Amygdala (tissue), 56 donors: ENCODE results near the gene TUBB4A.

ENCODE experiments used
- DNase-seq, 56 donors: peaks; one replicate each; lab custom pipeline; 2025; lab: John Stamatoyannopoulos, UW

Gene TUBB4A

DNA sequence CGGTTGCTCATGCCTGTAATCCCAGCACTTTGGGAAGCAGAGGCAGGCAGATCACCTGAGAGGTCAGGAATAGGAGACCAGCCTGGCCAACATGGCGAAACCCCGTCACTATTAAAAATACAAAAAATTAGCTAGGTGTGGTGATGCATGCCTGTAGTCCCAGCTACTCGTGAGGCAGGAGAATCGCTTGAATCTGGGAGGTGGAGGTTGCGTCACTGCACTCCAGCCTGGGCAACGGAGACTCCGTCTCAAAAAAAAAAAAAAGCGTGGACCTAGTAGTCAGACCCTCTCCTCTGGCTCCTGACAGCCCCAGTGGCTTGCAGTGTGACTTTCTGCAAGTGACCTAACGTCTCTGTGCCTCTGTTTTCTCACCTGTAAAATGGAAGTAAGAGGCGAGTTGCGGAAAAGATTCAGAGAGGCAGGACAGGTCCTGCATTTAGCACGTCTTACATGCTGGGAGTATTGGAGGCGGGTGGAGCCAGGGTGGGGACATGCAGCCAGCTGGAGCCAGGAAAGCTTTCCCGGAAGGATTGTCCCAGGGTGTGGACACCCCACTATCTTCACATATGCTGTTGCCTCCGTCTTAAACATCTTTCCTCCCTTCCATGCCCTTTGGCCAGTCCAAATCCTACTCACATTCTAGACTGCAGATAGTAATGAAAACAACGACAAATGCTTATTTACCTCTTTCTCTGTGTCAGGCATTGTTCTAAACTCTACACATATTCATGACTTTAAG lies 2.9 kb downstream of the TUBB4A start:
- no peak for DNase-seq

DNA sequence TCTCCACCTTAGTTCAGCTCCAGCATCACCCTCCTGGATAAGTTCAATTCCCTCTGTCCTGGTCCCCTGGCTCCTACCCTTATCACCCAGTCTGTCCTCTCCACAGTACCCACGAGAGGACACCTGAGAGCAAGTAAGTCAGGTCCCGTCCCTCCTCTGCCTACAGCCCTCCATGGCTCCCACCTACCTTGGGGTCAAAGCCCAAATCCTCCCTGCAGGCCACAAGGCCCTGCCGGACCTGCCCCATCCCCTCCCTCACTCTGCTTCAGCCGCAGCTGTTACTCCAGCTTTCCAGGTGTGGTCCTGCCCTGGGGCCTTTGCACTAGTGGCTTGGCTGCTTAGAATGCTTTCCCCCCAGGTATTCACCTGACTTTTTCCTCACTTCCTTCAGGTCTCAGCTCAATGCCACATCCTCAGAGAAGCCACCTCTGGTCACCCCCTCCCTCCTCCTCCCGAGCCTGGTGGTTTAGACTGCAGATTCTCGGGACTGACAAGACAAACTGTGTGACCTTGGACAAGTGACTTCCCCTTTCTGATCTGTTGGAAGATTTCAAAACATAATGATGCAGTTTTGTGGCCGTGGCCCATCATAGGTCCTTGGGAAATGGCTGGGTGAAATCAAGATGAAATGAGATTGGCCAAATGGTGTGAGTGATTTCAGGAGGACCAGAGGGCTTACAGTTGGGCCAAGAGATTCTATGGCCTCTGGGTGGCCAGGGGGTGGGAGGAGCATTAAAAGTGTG lies 3.6 kb downstream of the TUBB4A start:
- DNase-seq, result no peak

DNA sequence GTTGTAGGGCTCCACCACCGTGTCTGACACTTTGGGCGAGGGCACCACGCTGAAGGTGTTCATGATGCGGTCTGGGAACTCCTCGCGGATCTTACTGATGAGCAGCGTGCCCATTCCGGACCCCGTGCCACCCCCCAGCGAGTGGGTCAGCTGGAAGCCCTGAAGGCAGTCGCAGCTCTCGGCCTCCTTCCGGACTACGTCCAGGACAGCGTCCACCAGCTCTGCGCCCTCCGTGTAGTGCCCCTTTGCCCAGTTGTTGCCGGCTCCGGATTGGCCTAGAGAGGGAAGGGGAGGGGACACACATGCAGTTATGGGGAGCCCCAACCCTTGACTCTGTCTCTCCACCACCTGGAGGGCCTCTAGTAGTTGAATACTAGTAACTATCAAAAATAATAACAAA lies 6.2 kb downstream of the TUBB4A start:
- no peak for DNase-seq

DNA sequence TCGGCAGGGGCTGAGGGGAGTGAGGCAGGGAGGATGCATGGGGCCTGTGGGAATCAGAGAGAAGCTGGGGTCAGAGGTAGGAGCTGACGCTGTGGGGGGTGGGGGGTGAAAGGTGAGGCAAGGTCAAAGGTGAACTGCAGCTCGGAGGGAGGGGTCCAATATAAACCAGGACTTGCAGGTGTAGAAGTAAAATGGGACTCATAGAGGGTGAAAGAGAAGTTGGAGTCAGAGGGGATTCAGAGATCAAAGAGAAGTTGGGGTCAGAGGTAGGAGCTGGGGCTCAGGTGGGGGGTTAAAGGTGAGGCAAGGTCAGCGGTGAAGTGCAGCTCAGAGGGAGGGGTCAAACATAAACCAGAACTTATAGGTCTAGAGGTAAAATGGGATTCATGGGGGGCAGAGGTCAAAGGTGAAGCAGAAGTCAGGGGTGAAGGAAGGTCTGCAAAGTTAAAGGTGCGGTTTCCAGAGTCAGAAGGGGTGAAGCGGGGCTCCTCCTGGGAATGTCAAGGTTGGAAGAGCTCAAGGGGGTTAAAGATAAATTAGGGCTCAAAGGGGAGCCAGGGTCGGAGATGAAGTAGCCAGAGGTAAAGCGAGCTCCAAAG lies 7.6 kb downstream of the TUBB4A start:
- no peak for DNase-seq

DNA sequence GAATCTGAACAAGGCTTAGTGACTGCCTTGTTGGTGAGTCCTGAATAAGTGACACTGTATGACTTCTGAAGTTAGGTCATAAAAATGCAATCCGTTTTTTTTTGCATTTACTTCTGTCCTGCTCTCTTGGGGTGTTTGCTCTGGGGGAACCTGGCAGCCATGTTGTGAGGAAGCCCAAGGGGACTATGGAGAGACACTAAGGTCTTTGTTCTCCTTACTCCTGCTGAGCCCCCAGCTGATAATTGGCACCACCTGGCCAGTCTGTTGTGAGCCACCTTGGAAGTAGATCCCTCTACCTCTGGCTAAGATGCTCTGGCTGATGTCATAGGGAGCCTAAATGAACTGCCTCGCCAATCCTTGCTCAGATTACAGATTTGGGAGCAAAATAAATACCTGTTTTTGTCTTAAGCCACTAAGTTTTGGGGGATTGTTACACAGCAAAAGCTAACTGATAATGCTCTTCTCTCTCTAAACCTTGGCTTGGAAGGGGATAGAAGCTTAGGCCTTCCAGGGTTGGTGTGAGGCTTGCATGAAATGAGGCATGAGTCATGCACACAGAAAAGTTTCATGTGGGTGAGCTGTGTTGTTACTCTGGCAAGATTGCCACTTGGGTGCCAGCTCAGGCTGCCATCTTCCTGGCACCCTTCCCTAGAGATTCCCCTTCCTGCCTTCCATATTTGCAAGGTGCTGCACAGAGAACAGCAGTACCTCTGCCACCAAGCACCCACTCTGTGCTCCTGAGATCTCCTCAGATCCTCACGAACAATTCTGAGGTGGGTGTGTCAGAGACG lies 10.1 kb downstream of the TUBB4A start:
- DNase-seq, result peak in 1 of 56 donors; percentile 10

DNA sequence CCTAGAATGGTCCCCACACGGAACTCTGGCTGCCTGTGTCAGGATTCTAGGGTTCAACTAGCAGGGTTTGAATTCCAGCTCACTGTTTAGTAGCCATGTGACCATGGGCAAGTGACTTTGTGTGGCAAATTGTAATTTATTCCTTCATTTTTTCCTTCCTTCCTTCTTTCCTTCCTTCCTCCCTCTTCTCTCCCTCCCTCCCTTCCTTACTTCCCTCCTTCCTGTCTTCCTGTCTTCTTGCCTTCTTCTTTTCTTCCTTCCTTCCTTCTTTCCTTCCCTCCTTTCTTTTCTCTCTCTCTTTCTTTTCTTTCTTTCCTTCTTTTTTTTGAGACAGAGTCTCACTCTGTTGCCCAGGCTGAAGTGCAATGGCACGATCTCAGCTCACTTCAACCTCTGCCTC lies 12.0 kb downstream of the TUBB4A start:
- DNase-seq, result no peak

DNA sequence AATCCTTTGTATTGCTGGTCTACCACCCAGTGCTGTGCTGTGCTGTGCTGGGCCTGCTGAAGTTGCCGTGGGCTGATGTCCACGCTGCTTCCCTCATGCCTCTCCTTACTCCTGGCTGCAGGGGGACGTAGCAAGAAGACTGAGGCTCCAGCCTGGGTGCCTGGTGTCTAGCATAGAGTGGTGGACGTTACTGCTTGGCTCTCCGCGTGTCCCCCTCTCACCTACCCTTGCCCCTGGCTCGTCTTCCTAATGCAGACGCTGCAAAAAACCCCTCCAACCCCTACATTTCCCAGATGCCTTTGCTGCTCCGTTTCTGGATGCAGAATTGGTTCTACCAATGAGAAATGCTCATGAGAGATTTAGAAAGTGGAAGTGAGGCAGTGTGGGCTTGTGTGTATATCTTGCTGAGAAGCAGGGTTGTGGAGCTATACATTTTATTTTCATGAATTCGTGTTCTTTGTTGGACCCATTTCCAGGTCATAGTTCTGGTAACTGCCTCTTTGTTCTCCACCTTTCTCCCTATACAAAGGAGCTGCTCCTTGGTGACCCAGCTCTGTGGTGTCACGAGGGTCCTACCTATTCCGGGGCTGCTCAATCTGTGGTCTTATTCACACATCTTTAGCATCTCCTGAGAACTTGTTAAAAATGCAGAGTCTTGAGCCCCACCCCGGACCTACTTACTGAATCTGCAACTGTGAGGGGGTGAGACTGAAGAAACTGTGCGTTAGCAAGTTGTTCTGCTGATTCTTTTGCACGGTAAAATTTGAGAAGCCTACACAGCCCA lies 12.6 kb downstream of the TUBB4A start:
- DNase-seq, result peak in 5 of 56 donors; percentile 9 to 47 (median 31)

DNA sequence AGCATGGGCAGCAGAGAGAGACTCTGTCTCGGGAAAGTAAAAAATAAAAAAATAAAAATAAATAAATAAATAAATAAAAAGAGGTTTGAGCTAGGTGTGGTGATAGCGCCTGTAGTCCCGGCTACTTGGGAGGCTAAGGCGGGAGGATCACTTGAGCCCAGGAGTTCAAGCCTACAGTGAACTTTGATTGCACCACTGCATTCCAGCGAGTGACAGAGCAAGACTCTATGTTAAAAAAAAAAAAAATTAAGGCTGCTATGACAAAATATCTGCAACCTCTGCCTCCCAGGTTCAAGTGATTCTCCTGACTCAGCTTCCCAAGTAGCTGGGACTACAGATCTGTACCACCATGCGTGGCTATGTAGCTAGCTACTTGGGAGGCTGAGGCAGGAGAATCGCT lies 17.3 kb downstream of the TUBB4A start:
- no peak for DNase-seq

DNA sequence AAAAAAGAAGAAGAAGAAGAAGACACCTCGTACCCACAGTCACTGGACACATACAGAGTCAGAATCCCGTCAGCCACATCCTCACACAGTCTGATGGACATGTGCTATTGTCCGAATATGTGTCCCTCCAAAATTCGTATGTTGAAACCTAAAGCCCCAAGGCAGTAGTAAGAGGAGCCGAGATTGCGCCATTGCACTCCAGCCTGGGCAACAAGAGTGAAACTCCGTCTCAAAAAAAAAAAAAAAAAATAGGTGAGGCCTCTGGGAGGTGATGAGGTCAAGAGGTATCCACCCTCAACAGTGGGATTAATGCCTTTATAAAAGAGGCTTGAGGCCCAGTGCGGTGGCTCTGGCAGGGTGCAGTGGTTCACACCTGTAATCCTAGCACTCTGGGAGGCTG lies 17.9 kb downstream of the TUBB4A start:
- DNase-seq, result no peak

DNA sequence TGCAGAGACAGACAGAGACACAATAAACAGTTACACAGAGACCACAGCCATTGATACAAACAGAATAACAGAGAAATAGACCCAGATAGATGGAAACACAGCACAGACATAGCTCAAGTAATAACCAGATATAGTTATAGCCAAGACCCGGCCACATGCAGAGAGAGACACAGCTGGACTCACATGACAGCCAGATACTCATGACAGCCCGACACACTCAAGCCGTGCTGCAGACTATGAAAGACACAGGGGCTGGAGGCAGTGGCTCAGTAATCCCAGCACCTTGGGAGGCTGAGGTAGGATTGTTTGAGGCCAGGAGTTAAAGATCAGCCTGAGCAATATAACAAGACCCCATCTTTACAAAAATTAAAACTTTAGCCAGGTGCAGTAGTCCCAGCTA lies 18.9 kb downstream of the TUBB4A start:
- no peak for DNase-seq

DNA sequence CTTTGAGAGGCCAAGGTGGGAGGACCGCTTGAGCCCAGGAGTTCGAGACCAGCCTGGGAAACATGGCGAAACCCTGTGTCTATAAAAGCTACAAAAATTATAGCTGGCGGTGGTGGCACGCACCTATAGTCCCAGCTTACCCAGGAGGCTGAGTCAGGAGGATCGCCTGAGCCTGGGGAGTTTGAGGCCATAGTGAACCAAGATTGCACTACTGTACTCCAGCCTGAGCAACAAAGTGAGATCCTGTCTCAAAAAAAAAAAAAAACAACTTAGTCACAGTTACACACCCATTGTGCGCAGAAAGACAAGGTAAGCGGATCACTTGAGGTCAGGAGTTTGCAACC lies 19.8 kb downstream of the TUBB4A start:
- no peak for DNase-seq

DNA sequence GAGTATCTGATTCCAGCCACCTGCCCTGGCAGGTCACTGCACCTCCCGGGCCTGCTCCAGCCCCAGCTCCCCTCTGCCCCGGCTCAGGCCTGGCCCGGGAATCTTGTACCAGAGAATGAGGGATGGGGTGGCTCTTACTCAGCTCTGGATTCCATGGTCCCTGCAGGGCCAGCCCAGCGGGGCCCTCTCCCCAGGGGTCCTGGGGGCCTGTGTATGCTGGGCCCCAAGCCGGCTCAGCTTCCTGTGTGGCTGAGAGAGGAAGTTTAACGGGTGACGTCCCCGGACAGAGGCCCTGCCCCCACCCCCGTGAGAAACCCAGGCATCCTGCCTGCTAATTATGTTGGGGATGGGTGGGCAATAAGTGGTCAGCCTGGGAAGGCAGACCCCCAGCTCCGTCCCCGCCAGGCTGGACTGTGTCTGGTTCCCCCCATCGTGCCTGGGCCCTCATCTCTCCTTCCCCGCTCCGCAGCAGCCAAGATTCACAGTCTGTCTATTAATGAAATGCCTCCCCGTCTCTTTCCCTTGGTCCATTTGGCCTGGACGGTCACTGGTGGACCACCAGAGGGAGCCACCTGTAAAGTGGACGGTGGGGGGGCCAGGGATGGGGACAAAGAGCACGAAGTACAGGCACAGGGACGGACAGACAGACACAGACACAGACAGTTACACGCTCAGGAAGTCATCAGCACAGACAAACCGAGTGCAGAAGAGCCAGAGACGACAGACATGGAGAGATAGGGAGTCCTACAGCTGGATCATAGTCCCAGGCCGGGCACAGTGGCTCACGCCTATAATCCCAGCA lies 20.4 kb downstream of the TUBB4A start, which contains the start of gene DENND1C:
Gene DENND1C (minus strand): TSS at position 247 of the 802 bp plus-strand sequence. CDS start 92 bp downstream, at position 155.
- DNase-seq, result peak in 35 of 56 donors; percentile 4 to 64 (median 35)

DNA sequence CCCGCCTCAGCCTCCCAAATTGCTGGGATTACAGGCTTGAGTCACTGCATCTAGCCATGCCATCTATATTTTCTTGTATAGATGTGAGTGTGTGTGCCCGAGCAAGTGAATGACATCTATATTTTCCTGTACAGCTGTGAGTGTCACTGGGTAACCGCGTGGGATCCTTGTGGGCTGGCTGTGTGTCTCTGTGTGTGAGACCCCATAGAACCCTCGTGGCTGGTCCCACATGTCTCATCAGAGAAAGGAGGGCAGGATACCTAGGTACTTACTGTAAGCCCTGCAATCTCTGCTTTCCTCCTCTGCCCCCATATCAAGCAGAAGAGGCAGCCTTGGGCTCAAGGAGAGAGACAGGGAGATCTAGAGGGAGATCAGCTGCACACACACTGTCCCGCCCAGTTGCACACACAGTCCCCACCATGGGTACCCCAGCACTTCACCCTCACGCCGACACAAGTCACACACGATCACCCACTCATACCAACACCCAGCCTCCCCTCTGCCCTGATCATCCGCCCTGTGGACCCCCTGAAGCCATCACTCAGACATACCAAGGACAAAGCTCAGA lies 21.2 kb downstream of the TUBB4A start:
- no peak for DNase-seq

DNA sequence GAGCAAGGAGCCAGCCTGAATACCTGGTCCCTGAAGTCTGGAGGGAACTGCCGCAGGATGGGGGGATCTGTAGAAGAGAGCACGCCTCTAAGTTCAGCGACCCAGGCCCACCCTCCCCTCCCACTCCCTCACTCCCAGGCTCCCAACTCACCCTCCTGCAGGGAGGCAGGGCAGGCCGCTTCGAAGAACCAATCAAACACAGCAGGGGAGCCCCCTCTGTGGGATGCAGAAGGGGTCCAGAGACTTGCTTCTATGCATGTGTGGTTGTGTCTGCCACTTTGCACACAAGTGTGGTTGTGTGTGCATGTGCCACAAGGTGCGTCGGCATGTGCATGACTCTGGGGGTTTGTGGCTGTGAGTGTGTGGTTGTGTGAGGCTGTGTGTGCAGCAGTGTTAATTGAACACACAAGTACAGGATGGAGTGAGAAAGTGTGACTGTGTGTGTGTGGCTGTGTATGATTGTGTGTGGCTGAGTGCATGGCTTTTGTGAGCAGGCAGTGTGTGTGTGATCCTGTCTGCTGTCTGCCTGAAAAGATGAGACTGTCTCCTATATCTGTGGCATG lies 22.2 kb downstream of the TUBB4A start:
- DNase-seq, result no peak

DNA sequence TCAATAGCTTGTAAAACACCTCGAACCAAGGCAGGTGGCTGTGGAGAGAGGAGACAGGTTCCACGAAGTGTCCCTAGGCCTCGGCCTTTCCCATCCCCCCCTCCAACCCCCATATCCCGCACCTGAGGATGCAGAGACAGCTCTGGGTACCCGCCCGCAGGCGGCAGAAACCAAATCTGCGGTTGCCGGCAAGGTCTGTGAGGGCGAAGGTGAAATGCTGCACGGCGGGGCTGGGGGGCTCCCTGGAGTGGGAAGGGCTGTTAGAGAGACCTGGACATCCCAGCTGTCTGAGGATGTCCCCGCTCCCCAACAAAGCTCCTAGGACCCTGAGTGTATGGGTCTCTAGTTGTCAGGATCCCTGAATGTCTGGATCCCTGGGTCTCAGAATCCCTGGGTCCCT lies 23.3 kb downstream of the TUBB4A start:
- no peak for DNase-seq

DNA sequence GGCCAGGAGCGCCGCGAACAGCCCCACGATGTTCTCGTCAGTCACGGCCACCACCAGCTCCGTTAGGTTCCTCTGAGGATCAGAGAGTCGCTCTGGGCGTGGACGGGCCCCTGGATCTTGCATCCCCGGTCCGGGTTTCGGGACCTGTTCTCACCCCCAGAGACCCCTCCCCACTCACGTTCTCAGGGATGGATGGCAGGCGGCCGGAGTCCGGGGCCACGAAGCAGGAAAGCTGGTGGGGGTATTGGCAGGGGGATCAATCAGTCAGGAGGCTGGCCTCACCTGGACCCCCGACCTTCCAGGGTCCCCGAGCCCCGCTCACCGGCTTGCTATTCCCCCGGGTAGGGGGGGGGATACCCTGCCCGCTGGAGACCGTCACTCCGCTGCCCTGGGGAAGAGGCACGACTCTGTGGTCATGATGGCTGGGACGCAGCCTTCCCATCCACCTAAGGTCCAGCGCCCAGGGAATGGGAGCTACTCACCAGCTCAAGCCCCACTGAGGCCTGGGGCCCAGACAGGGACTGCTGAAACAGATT lies 25.1 kb downstream of the TUBB4A start:
- DNase-seq, result no peak

DNA sequence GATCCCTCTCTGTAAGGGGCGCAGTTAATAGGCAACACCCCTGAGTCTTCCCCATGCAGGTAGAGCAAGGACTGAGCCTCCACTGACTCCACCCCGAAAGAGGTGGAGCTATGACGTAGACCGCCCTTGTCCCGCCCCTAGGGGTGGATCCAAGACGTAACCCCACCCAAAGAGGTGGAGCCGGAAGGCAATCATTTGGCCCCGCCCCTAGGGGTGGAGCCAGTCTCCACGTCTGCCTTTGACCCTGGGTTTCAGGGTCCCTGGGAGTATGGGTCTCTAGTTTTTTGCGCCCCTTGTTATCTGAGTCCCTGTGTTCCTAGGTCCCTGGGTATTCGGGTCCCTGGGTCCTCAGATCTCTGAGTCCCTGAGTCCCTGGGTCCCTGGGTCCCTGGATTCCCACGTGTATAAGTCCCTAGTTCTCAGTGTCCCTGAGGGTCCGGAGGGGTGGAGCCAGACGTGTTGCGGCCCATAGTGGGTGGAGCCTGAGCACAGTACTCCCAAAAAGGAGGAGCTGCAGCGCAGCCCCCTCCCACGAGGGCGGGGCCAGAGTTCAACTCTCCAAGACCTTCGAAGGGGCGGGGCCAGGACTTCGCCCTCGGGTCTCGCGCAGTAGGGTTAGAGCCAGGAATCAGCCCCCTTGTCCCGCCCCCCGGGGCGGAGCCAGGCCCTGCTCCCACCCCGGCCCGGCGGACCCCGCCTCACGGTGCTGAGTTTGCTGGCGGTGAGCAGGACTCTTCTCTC lies 25.8 kb downstream of the TUBB4A start:
- DNase-seq, result peak in 46 of 56 donors; percentile 10 to 80 (median 48)
